Osteoblast (primary cell): ENCODE data around the gene HCN2. TPM values are rescaled to one million over a fixed set of nuclear protein-coding genes. Genes with fewer than 3 reads are reported as not detected.

Source experiments
- DNase-seq: peaks from one replicate; pipeline ENCODE4 v3.0.0; 2011; ENCODE audit warnings: low spot score, mixed read lengths; ENCODE audit not compliant: insufficient read length; ENCODE audit errors: missing footprints
- H2AFZ ChIP-seq: 2 replicates; pipeline ENCODE4 v1.6.0; 2011; ENCODE audit warnings: mild to moderate bottlenecking, low read length
- H3K27ac ChIP-seq: 2 replicates; pipeline ENCODE4 v1.5.1; 2011; ENCODE audit warnings: mild to moderate bottlenecking, low read depth, low read length, moderate library complexity
- H3K27me3 ChIP-seq: 2 replicates; pipeline ENCODE4 v1.6.0; 2012; ENCODE audit warnings: mild to moderate bottlenecking, control low read depth, inconsistent platforms, low read length, moderate library complexity; ENCODE audit not compliant: insufficient read depth
- H3K36me3 ChIP-seq: 2 replicates; pipeline ENCODE4 v1.5.1; 2011; ENCODE audit warnings: mild to moderate bottlenecking, low read length, control low read depth, moderate library complexity; ENCODE audit not compliant: insufficient read depth
- H3K4me1 ChIP-seq: 2 replicates; pipeline ENCODE4 v1.5.1; 2011; ENCODE audit warnings: mild to moderate bottlenecking, low read length, control low read depth, moderate library complexity; ENCODE audit not compliant: insufficient read depth
- H3K4me2 ChIP-seq: 2 replicates; pipeline ENCODE4 v1.6.0; 2011; ENCODE audit warnings: mild to moderate bottlenecking, low read length; ENCODE audit not compliant: insufficient read depth
- H3K4me3 ChIP-seq: fragments of 200-600 bp; sonication (generic); 3 replicates; pipeline ENCODE4 v1.5.1; 2012; ENCODE audit warnings: mild to moderate bottlenecking, low read length, inconsistent platforms; ENCODE audit not compliant: insufficient read depth
- H3K79me2 ChIP-seq: 2 replicates; pipeline ENCODE4 v1.6.0; 2012; ENCODE audit warnings: mild to moderate bottlenecking, low read length, control low read depth, inconsistent platforms; ENCODE audit not compliant: insufficient read depth
- H3K9me3 ChIP-seq: 2 replicates; pipeline ENCODE4 v1.5.1; 2011; ENCODE audit warnings: low read depth, low read length, control low read depth
- H4K20me1 ChIP-seq: 2 replicates; pipeline ENCODE4 v1.6.0; 2012; ENCODE audit warnings: mild to moderate bottlenecking, low read length, control low read depth; ENCODE audit not compliant: insufficient read depth
- CTCF ChIP-seq: IDR thresholded peaks from 2 replicates; pipeline ENCODE4 v1.5.1; 2011; ENCODE audit warnings: mild to moderate bottlenecking, low read depth, low read length, moderate library complexity; ENCODE audit errors: extremely low read depth
- total RNA-seq: library from RNA; depleted of rRNA; stranded (reverse); fragments of >200 nt; gene quantifications from 2 replicates; pipeline ENCODE4 v1.2.3, GENCODE V29; 2012

Gene HCN2
- total RNA-seq, 1 donor, result 1.4 TPM

- no peaks in the 10 kb centered on the region for H3K9me3 ChIP-seq
- DNase-seq, result no peak
- H2AFZ ChIP-seq, result no peak overlapping the region
- H3K36me3 ChIP-seq, result no peaks in the 10 kb centered on the region
- H3K4me3 ChIP-seq, result no peak overlapping the region
- H3K79me2 ChIP-seq, result no peaks in the 10 kb centered on the region
- no peak overlapping the region for H3K27ac ChIP-seq
- no peak for TF ChIP-seq CTCF
- H3K27me3 ChIP-seq, result no peaks in the 10 kb centered on the region
- no peaks in the 10 kb centered on the region for H4K20me1 ChIP-seq
- no peak overlapping the region for H3K4me2 ChIP-seq
- H3K4me1 ChIP-seq, result peaks cover 4% of the 10 kb centered on the region
Observed at GRCh38 chr19:566403-566802, 23.3 kb upstream of the HCN2 start.

GRCh38 chr19:566844-567243 lies 22.8 kb upstream of the HCN2 start:
- Histone ChIP-seq H3K79me2 (no peaks in the 10 kb centered on the region), H3K27me3 (no peaks in the 10 kb centered on the region), H3K4me2 (no peak overlapping the region), H3K36me3 (no peaks in the 10 kb centered on the region), H3K9me3 (no peaks in the 10 kb centered on the region), H2AFZ (no peak overlapping the region), H4K20me1 (no peaks in the 10 kb centered on the region), H3K4me1 (peaks cover 8% of the 10 kb centered on the region), H3K4me3 (no peak overlapping the region), H3K27ac (no peak overlapping the region)
- no peak for TF ChIP-seq CTCF
- no peak for DNase-seq

- Histone ChIP-seq H3K27ac (no peak overlapping the region), H3K9me3 (no peaks in the 10 kb centered on the region), H4K20me1 (no peaks in the 10 kb centered on the region), H2AFZ (no peak overlapping the region), H3K36me3 (no peaks in the 10 kb centered on the region), H3K4me3 (no peak overlapping the region), H3K4me2 (no peak overlapping the region), H3K27me3 (no peaks in the 10 kb centered on the region), H3K79me2 (peaks cover under 1% of the 10 kb centered on the region), H3K4me1 (peaks cover 11% of the 10 kb centered on the region)
- no peak for DNase-seq
- TF ChIP-seq CTCF, result no peak
Observed at GRCh38 chr19:567296-567900, 22.3 kb upstream of the HCN2 start.

GRCh38 chr19:570251-570686 lies 19.4 kb upstream of the HCN2 start:
- no peak overlapping the region for H3K4me2 ChIP-seq
- no peak for TF ChIP-seq CTCF
- H3K36me3 ChIP-seq, result no peaks in the 10 kb centered on the region

More at GRCh38 chr19:570251-570686, 19.4 kb upstream of the HCN2 start:
- H4K20me1 ChIP-seq, result peaks cover 21% of the 10 kb centered on the region
- peaks cover 28% of the 10 kb centered on the region for H3K79me2 ChIP-seq
- H3K4me1 ChIP-seq, result peaks cover 28% of the 10 kb centered on the region
- no peak overlapping the region for H2AFZ ChIP-seq
- no peak overlapping the region for H3K4me3 ChIP-seq
- no peak overlapping the region for H3K27ac ChIP-seq
- no peaks in the 10 kb centered on the region for H3K27me3 ChIP-seq
- H3K9me3 ChIP-seq, result no peaks in the 10 kb centered on the region
- DNase-seq, result no peak
